A549 treated with GW870086 at 1 μM for 4 hours (cell line): ENCODE measurements around the gene ANKRD31. TPM values are rescaled to one million over a fixed set of nuclear protein-coding genes. Genes with fewer than 3 reads are reported as not detected.

Source experiments
- total RNA-seq: library from RNA; stranded (reverse); fragments of 200-300 nt; extraction: Qiagen RNA extraction; gene quantifications from 5 replicates; pipeline ENCODE4 v1.2.3, GENCODE V29; 2022; ENCODE audit warnings: low read depth

The ANKRD31 gene
- total RNA-seq: 0.02 to 0.08 TPM (median 0.06 TPM) in 5 replicates

GRCh38 chr5:75236322-75237316, at the start of gene ANKRD31:
Gene ANKRD31 (minus strand): TSS chr5:75236878. CDS start chr5:75236686, 192 bp downstream.

GRCh38 chr5:75052192-75053053, 184.3 kb downstream of the ANKRD31 start, which contains the start of gene GCNT4:
Gene GCNT4 (minus strand): TSS chr5:75052558. CDS start chr5:75030037, 22,521 bp downstream.

Other genes starting within 250 kb of the ANKRD31 start
- gene GCNT4, start 184.3 kb downstream of the ANKRD31 start, total RNA-seq: 0.29 to 0.37 TPM (median 0.31 TPM) in 5 replicates
- gene HMGCR, start 100.3 kb upstream of the ANKRD31 start, total RNA-seq: 21.1 to 30.3 TPM (median 26.2 TPM) in 5 replicates